Common myeloid progenitor, CD34-positive (primary cell): ENCODE results near the gene EVI5L.
"Not testable (repeated sequence)": the region's sequence is repeated elsewhere in the genome, so short reads cannot be mapped to it uniquely, and the experiment has no call there.

Experiments
- CTCF ChIA-PET: fragments of 350-600 bp; sonication (Branson Sonifier 250); formaldehyde crosslinking; loops from one replicate; lab custom pipeline; 2021; ENCODE audit warnings: antibody characterized with exemption; lab: Charles Lee
- POLR2A ChIA-PET: fragments of 350-600 bp; sonication (Branson Sonifier 250); formaldehyde crosslinking; loops from one replicate; lab custom pipeline; 2021; ENCODE audit warnings: antibody characterized with exemption; lab: Charles Lee
- DNase-seq, 3 donors: peaks; one replicate each; pipeline versions ENCODE4 v3.0.0 to v3.0.0-alpha.2; 2013
- H3K27ac ChIP-seq, 2 experiments: 1 replicate in 1 of 2; 2 replicates in 1 of 2; pipeline ENCODE4 v1.7.0; 2013; ENCODE audit warnings: inconsistent platforms in 2 of 2, low read length in 2 of 2, mild to moderate bottlenecking in 2 of 2, low read depth in 1 of 2, moderate library complexity in 1 of 2; ENCODE audit not compliant: severe bottlenecking in 2 of 2, insufficient read depth in 1 of 2, poor library complexity in 1 of 2
- H3K27me3 ChIP-seq, 5 experiments: replicated peaks in 2 of 5; 1 replicate in 3 of 5; 2 replicates in 2 of 5; pipeline versions ENCODE4 v1.6.1 to v1.7.0; 2013; ENCODE audit warnings: low read length in 4 of 5, mild to moderate bottlenecking in 2 of 5, moderate library complexity in 2 of 5, inconsistent platforms in 1 of 5; ENCODE audit not compliant: insufficient read depth in 5 of 5, control insufficient read depth in 4 of 5
- H3K36me3 ChIP-seq, 4 experiments: 1 replicate in 2 of 4; 2 replicates in 2 of 4; pipeline versions ENCODE4 v1.6.1 to v1.7.0; 2013; ENCODE audit warnings: low read length in 3 of 4, control low read depth in 1 of 4, mild to moderate bottlenecking in 1 of 4; ENCODE audit not compliant: control insufficient read depth in 4 of 4, insufficient read depth in 4 of 4
- H3K4me1 ChIP-seq, 4 experiments: 1 replicate in 3 of 4; 2 replicates in 1 of 4; pipeline versions ENCODE4 v1.6.1 to v1.7.1; 2013; ENCODE audit warnings: low read length in 3 of 4, mild to moderate bottlenecking in 3 of 4, control low read depth in 1 of 4, inconsistent platforms in 1 of 4, moderate library complexity in 1 of 4; ENCODE audit not compliant: control insufficient read depth in 4 of 4, insufficient read depth in 4 of 4; ENCODE audit errors: control extremely low read depth in 1 of 4
- H3K4me3 ChIP-seq, 7 experiments: 1 replicate in 4 of 7; 2 replicates in 3 of 7; pipeline versions ENCODE4 v1.5.1 to v1.7.0; 2013; ENCODE audit warnings: mild to moderate bottlenecking in 7 of 7, low read length in 6 of 7, moderate library complexity in 6 of 7, inconsistent platforms in 2 of 7, low read depth in 2 of 7, control low read depth in 1 of 7; ENCODE audit not compliant: insufficient read depth in 4 of 7, control insufficient read depth in 1 of 7; ENCODE audit errors: extremely low read depth in 1 of 7
- H3K9me3 ChIP-seq, 5 experiments: 1 replicate in 4 of 5; 2 replicates in 1 of 5; pipeline versions ENCODE4 v1.6.1 to v1.7.1; 2013; ENCODE audit warnings: low read length in 4 of 5, mild to moderate bottlenecking in 2 of 5, inconsistent platforms in 1 of 5, low read depth in 1 of 5, moderate library complexity in 1 of 5; ENCODE audit not compliant: control insufficient read depth in 4 of 5, insufficient read depth in 2 of 5; ENCODE audit errors: control extremely low read depth in 1 of 5
- WGBS: methylation state at CpG from one replicate; pipeline ENCODE4 v1.1.5; 2013; ENCODE audit not compliant: insufficient coverage; 5-methylcytosine and 5-hydroxymethylcytosine counted together

Gene EVI5L

GRCh38 chr19:7808108-7808507 lies 21.9 kb upstream of the EVI5L start:
- no peaks in the 10 kb centered on the region for H3K4me1 ChIP-seq
- no peaks in the 10 kb centered on the region for H3K36me3 ChIP-seq
- ChIA-PET CTCF (interaction anchor here (0.5 kb wide), 1 partner anchor 33 kb away, joined by 3 read pairs; no protein-coding TSS in a partner anchor), POLR2A (no interaction called here)
- no peak overlapping the region for H3K27ac ChIP-seq
- WGBS = 96% methylated on average over 5 of the region's 5 CpGs
- H3K4me3 ChIP-seq = no peak overlapping the region
- H3K9me3 ChIP-seq = peaks cover 2 to 17% (median 10%) of the 10 kb centered on the region in 5 experiments
- no peak for DNase-seq
- H3K27me3 ChIP-seq = peaks cover 0 to 3% (median 0%) of the 10 kb centered on the region in 5 experiments

- ChIA-PET CTCF (interaction anchor here (1.5 to 2.3 kb wide), 3 partner anchors 9 to 131 kb away, joined by 4 to 8 read pairs (median 4); partner anchors contain the start of gene TRAPPC5), POLR2A (interaction anchor here (0.9 kb wide), 1 partner anchor 33 kb away, joined by 3 read pairs; no protein-coding TSS in a partner anchor)
- Histone ChIP-seq H3K4me3 (no peak overlapping the region), H3K4me1 (peaks cover 2 to 9% (median 6%) of the 10 kb centered on the region in 4 experiments), H3K27me3 (no peaks in the 10 kb centered on the region), H3K36me3 (no peaks in the 10 kb centered on the region), H3K9me3 (peaks cover 2 to 17% (median 10%) of the 10 kb centered on the region in 5 experiments), H3K27ac (no peak overlapping the region)
- DNase-seq = no peak
- WGBS = no CpG with 5 or more reads among the region's 2 CpGs
These were observed 18.0 kb upstream of the EVI5L start for GRCh38 chr19:7811989-7812388.

DNA sequence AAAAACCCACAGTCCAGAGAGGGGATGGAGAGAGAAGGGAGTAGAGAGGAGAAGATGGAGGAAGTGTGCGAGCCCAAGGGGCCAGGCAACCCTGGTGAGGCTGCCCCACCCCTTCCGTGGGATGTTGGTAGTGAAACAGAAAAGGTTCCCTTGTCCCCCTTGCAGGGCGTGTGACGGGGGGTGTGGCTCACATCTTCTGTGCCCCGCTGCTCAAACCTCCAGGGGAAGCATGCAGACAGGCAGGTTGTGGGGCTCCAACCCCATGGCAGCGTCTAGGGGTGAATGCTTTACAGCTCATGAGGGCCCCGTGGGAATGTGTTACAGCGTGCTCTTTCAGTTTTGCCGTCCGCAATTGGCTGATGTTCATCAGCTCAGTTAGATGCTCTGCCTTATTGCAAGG lies 14.7 kb upstream of the EVI5L start:
- H3K4me1 ChIP-seq = peaks cover 2 to 9% (median 6%) of the 10 kb centered on the region in 4 experiments
- peak overlapping the region in 1 of 7 experiments; percentile 29 for H3K4me3 ChIP-seq
- ChIA-PET CTCF (no interaction called here), POLR2A (no interaction called here)
- H3K36me3 ChIP-seq = no peaks in the 10 kb centered on the region
- no peaks in the 10 kb centered on the region for H3K27me3 ChIP-seq
- WGBS = 10% methylated on average over 10 of the region's 10 CpGs
- H3K9me3 ChIP-seq = peaks cover 0 to 27% (median 13%) of the 10 kb centered on the region in 5 experiments
- peak in 2 of 3 donors; percentile 47 to 70 for DNase-seq
- H3K27ac ChIP-seq = no peak overlapping the region

DNA sequence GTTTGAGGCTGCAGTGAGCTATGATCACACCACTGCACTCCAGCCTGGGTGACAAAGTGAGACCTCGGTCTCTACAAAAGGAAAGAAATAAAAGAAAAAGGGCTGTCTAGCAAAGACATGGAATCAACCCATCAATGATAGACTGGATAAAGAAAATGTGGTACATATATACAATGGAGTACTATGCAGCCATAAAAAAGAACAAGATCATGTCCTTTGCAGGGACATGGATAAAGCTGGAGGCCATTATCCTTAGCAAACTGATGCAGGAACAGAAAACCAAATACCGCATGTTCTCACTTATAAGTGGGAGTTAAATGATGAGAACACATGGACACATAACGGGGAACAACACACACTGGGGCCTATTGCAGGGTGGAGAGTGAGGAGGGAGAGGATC lies 14.0 kb upstream of the EVI5L start:
- H3K4me3 ChIP-seq, H3K36me3 ChIP-seq, CTCF ChIA-PET, DNase-seq, H3K27ac ChIP-seq, POLR2A ChIA-PET, H3K27me3 ChIP-seq: not testable (repeated sequence)
- WGBS = no CpG with 5 or more reads among the region's 3 CpGs
- Histone ChIP-seq H3K4me1 (peaks cover 2 to 12% (median 6%) of the 10 kb centered on the region in 4 experiments), H3K9me3 (peaks cover 0 to 22% (median 13%) of the 10 kb centered on the region in 5 experiments)

DNA sequence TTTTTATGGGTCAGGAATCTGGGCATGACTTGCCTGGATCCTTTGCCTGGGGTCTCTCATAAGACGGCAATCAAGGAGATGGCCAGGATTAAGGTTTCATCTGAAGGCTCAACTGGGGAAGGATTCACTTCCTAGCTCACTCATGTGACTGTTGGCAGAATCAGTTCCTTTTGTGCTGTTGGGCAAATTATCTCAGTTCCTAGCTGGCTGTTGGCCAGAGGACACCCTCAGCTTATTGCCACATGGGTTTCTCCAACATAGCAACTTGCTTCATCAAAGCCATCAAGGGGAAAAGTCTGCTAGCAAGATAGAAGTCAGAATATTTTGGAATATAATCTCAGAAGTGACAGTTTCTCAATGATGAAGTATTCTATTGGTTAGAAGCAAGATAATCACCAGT lies 12.2 kb upstream of the EVI5L start:
- no peak overlapping the region for H3K27ac ChIP-seq
- no peak overlapping the region for H3K4me3 ChIP-seq
- CTCF ChIA-PET = interaction anchor here (1.0 to 2.8 kb wide), 2 partner anchors 17 to 35 kb away, joined by 3 to 7 read pairs; no protein-coding TSS in a partner anchor
- POLR2A ChIA-PET = no interaction called here
- WGBS = 100% methylated on average over 1 of the region's 1 CpG
- H3K27me3 ChIP-seq = peaks cover 0 to 4% (median 0%) of the 10 kb centered on the region in 5 experiments
- peaks cover 0 to 10% (median 5%) of the 10 kb centered on the region in 5 experiments for H3K9me3 ChIP-seq
- H3K36me3 ChIP-seq = no peaks in the 10 kb centered on the region
- peaks cover 2 to 12% (median 6%) of the 10 kb centered on the region in 4 experiments for H3K4me1 ChIP-seq
- DNase-seq = peak in 1 of 3 donors; percentile 6

DNA sequence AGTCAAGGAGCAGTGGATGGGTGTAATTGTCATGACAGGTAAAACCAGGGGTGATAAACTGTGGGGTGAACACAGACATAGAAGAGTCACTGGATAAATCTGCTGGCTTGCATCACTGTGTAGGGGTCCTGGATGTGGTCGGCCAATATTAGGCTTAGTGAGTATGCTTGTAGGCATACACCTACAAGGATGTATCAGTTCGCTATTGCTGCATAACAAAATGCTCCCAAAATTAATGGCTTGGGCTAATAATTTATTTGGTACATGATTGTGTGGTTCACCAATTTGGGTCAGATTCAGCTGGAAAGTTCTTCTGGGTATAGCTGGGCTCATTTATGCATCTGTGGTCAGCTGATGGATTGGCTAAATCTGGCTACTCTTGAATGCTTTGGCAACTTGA lies 11.2 kb upstream of the EVI5L start:
- no peak for DNase-seq

DNA sequence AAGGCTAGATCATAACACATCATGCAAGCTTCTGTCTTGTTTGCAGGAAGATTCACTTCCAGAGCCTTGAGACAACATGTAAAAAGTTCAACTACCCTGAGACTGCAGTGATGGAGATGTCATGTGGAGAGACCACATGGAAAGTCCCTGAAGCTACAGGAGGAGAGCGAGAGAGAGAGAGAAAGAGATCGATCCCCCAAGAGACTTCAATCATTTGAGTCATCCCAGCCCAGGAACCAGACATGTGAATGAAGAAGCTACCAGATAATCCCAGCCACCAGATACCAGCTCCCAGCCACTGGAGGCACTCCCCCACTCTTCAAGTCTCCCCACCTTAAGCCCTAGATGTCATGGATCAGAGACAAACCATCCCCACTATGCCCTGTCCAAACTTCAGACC lies 10.7 kb upstream of the EVI5L start:
- Histone ChIP-seq H3K27me3 (peaks cover 0 to 4% (median 0%) of the 10 kb centered on the region in 5 experiments), H3K4me1 (peaks cover 2 to 12% (median 6%) of the 10 kb centered on the region in 4 experiments), H3K36me3 (no peaks in the 10 kb centered on the region), H3K27ac (no peak overlapping the region), H3K9me3 (peaks cover 0 to 10% (median 5%) of the 10 kb centered on the region in 5 experiments), H3K4me3 (no peak overlapping the region)
- no peak for DNase-seq
- ChIA-PET CTCF (interaction anchor here (1.0 to 1.3 kb wide), 2 partner anchors 9 to 43 kb away, joined by 3 to 5 read pairs; no protein-coding TSS in a partner anchor), POLR2A (no interaction called here)
- WGBS = 100% methylated on average over 1 of the region's 2 CpGs

More for the DNA sequence above, 11.2 kb upstream of the EVI5L start:
- Histone ChIP-seq H3K36me3 (no peaks in the 10 kb centered on the region), H3K4me3 (no peak overlapping the region), H3K9me3 (peaks cover 0 to 10% (median 5%) of the 10 kb centered on the region in 5 experiments), H3K27me3 (peaks cover 0 to 4% (median 0%) of the 10 kb centered on the region in 5 experiments), H3K4me1 (peaks cover 2 to 12% (median 6%) of the 10 kb centered on the region in 4 experiments), H3K27ac (no peak overlapping the region)
- ChIA-PET CTCF (interaction anchor here (1.0 to 2.8 kb wide), 3 partner anchors 10 to 43 kb away, joined by 3 to 7 read pairs (median 5); no protein-coding TSS in a partner anchor), POLR2A (no interaction called here)
- no CpG with 5 or more reads among the region's 2 CpGs for WGBS
